Hepatocyte (in vitro differentiated cells): ENCODE data around the gene NOTCH1.

Source experiments
- EZH2 ChIP-seq: fragments of 200-600 bp; sonication (generic); IDR thresholded peaks from 2 replicates; pipeline ENCODE4 v1.6.1; 2016; ENCODE audit warnings: antibody characterized with exemption, mild to moderate bottlenecking, borderline replicate concordance
- TF ChIP-seq, protein P1 (sequence below): fragments of 200-600 bp; sonication (generic); IDR thresholded peaks from 2 replicates; pipeline ENCODE4 v1.5.1; 2016; ENCODE audit warnings: antibody characterized with exemption, mild to moderate bottlenecking; ENCODE audit not compliant: poor library complexity

- TF ChIP-seq, protein P1, sequence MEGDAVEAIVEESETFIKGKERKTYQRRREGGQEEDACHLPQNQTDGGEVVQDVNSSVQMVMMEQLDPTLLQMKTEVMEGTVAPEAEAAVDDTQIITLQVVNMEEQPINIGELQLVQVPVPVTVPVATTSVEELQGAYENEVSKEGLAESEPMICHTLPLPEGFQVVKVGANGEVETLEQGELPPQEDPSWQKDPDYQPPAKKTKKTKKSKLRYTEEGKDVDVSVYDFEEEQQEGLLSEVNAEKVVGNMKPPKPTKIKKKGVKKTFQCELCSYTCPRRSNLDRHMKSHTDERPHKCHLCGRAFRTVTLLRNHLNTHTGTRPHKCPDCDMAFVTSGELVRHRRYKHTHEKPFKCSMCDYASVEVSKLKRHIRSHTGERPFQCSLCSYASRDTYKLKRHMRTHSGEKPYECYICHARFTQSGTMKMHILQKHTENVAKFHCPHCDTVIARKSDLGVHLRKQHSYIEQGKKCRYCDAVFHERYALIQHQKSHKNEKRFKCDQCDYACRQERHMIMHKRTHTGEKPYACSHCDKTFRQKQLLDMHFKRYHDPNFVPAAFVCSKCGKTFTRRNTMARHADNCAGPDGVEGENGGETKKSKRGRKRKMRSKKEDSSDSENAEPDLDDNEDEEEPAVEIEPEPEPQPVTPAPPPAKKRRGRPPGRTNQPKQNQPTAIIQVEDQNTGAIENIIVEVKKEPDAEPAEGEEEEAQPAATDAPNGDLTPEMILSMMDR: no peak
- no peak for TF ChIP-seq EZH2
These were observed 59.7 kb downstream of the NOTCH1 start for GRCh38 chr9:136486131-136486530.
